Measurements from ENCODE around the gene B3GNT7.
"Not testable (repeated sequence)": the region's sequence is repeated elsewhere in the genome, so short reads cannot be mapped to it uniquely, and the experiment has no call there.

DNA sequence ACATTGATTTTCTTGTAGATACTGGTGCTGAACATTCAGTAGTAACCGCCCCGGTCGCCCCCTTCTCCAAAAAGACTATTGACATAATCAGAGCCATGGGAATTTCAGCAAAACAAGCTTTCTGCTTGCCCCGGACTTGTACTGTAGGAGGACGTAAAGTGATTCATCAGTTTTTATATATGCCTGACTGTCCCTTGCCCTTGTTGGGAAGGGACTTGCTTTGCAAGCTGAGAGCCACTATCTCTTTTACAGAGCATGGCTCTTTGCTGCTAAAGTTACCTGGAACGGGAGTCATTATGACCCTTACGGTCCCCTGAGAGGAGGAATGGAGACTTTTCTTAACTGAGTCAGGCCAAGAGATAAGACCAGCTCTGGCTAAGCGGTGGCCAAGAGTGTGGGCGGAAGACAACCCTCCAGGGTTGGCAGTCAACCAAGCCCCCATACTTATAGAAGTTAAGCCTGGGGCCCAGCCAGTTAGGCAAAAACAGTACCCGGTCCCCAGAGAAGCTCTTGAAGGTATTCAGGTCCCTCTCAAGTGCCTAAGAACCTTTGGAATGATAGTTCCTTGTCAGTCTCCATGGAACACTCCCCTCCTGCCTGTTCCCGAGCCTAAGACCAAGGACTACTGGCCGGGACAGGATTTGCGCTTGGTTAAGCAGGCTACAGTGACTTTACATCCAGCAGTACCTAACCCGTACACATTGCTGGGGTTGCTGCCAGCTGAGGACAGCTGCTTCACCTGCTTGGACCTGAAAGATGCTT is 8.1 kb downstream of the B3GNT7 start:
- TF ChIP-seq, protein P1, sequence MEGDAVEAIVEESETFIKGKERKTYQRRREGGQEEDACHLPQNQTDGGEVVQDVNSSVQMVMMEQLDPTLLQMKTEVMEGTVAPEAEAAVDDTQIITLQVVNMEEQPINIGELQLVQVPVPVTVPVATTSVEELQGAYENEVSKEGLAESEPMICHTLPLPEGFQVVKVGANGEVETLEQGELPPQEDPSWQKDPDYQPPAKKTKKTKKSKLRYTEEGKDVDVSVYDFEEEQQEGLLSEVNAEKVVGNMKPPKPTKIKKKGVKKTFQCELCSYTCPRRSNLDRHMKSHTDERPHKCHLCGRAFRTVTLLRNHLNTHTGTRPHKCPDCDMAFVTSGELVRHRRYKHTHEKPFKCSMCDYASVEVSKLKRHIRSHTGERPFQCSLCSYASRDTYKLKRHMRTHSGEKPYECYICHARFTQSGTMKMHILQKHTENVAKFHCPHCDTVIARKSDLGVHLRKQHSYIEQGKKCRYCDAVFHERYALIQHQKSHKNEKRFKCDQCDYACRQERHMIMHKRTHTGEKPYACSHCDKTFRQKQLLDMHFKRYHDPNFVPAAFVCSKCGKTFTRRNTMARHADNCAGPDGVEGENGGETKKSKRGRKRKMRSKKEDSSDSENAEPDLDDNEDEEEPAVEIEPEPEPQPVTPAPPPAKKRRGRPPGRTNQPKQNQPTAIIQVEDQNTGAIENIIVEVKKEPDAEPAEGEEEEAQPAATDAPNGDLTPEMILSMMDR (IDR thresholded peaks at IDR 0.05), result not testable (repeated sequence)
- not testable (repeated sequence) for TF ChIP-seq POLR2A (IDR thresholded peaks at IDR 0.05)

Data from body of pancreas (tissue), 4 donors.